GM12878 (cell line): ENCODE results near the gene MLNR. TPM values are rescaled to one million over a fixed set of nuclear protein-coding genes. Genes with fewer than 3 reads are reported as not detected.

ENCODE experiments used
- ATAC-seq: fragments of 200-7000 bp; cut with Tn5 transposase; 3 replicates; pipeline ENCODE4 v1.9.1; 2020; ENCODE audit warnings: mild to moderate bottlenecking, moderate library complexity
- BruUV-seq: library from RNA; stranded (reverse); fragments of 400-500 nt; replicated peaks from 2 replicates; lab custom pipeline; 2021; lab: Mats Ljungman, UMichigan
- CTCF ChIA-PET: fragments of 300-600 bp; sonication (Branson Sonifier 250); formaldehyde crosslinking; extraction: SDS; loops from one replicate; lab custom pipeline; 2021; ENCODE audit warnings: inconsistent platforms; lab: Yijun Ruan, JAX
- POLR2A ChIA-PET: fragments of 350-600 bp; formaldehyde crosslinking; extraction: SDS; loops from one replicate; lab custom pipeline; 2021; ENCODE audit warnings: inconsistent platforms; lab: Charles Lee
- RAD21 ChIA-PET: fragments of 300-600 bp; sonication (Branson Sonifier 250); formaldehyde crosslinking; loops from one replicate; lab custom pipeline; 2023; ENCODE audit warnings: antibody characterized with exemption; ENCODE audit not compliant: unreplicated experiment; lab: Charles Lee
- SMC1A ChIA-PET: fragments of 300-600 bp; sonication (Branson Sonifier 250); formaldehyde crosslinking; loops from one replicate; lab custom pipeline; 2023; ENCODE audit not compliant: unreplicated experiment, uncharacterized antibody; lab: Charles Lee
- DNase-seq: peaks from one replicate; pipeline ENCODE4 v3.0.0-alpha.2; 2011; ENCODE audit warnings: low read depth, low spot score
- FAIRE-seq: peaks from 3 replicates; lab custom pipeline; 2011; peaks lifted over from hg19 to GRCh38; lab: Jason Lieb, UNC
- H2AFZ ChIP-seq: 2 replicates; pipeline ENCODE4 v1.6.0; 2011; ENCODE audit warnings: low read depth, low read length, control low read depth; ENCODE audit not compliant: control insufficient read depth
- H3K27ac ChIP-seq: 2 replicates; pipeline ENCODE4 v1.5.1; 2011; ENCODE audit warnings: control low read depth; ENCODE audit not compliant: control insufficient read depth, insufficient read depth
- H3K27me3 ChIP-seq, 2 experiments: replicated peaks in 1 of 2; 2 replicates each; pipeline versions ENCODE4 v1.6.0 to v1.6.1; 2011; ENCODE audit warnings: low read length in 1 of 2; ENCODE audit not compliant: control insufficient read depth in 2 of 2, insufficient read depth in 2 of 2
- H3K36me3 ChIP-seq, 2 experiments: 2 replicates each; pipeline ENCODE4 v1.5.1; 2011; ENCODE audit warnings: low read length in 1 of 2; ENCODE audit not compliant: control insufficient read depth in 2 of 2, insufficient read depth in 2 of 2
- H3K4me1 ChIP-seq: 2 replicates; pipeline ENCODE4 v1.6.1; 2011; ENCODE audit warnings: mild to moderate bottlenecking, low read length, moderate library complexity, mixed read lengths; ENCODE audit not compliant: control insufficient read depth, insufficient read depth
- H3K4me2 ChIP-seq: 2 replicates; pipeline ENCODE4 v1.6.0; 2011; ENCODE audit warnings: control low read depth; ENCODE audit not compliant: control insufficient read depth, insufficient read depth
- H3K4me3 ChIP-seq: fragments of 200-600 bp; sonication (generic); 2 replicates; pipeline ENCODE4 v1.5.1; 2016
- H3K79me2 ChIP-seq: 2 replicates; pipeline ENCODE4 v1.6.0; 2011; ENCODE audit warnings: low read length; ENCODE audit not compliant: control insufficient read depth, insufficient read depth
- H3K9ac ChIP-seq: 2 replicates; pipeline ENCODE4 v1.8.0; 2011; ENCODE audit warnings: low read length, control low read depth, mixed read lengths; ENCODE audit not compliant: control insufficient read depth, insufficient read depth
- H3K9me3 ChIP-seq: replicated peaks from 3 replicates; pipeline ENCODE4 v1.5.1; 2011; ENCODE audit warnings: mild to moderate bottlenecking, low read length; ENCODE audit not compliant: control insufficient read depth, insufficient read depth
- H4K20me1 ChIP-seq: 2 replicates; pipeline ENCODE4 v1.6.0; 2011; ENCODE audit not compliant: control insufficient read depth, insufficient read depth
- CBX3 ChIP-seq: fragments of 200-600 bp; sonication (generic); IDR thresholded peaks from 2 replicates; pipeline ENCODE4 v1.6.1; 2016; ENCODE audit warnings: low read depth, borderline replicate concordance
- FOXM1 ChIP-seq: IDR thresholded peaks from 2 replicates; pipeline ENCODE4 v1.6.1; 2012; ENCODE audit warnings: low read depth, mild to moderate bottlenecking, inconsistent platforms, low read length, moderate library complexity
- HCFC1 ChIP-seq: fragments of 150-350 bp; IDR thresholded peaks from 2 replicates; pipeline ENCODE4 v1.6.1; 2014; ENCODE audit warnings: low read length
- WGBS: methylation state at CpG from one replicate; pipeline ENCODE4 v1.1.6; 2016; ENCODE audit warnings: low lambda C conversion rate; ENCODE audit not compliant: insufficient replicate concordance, insufficient coverage; ENCODE audit errors: missing lambda C conversion rate; 5-methylcytosine and 5-hydroxymethylcytosine counted together
- in situ Hi-C: fragments of 300-500 bp; cut with MboI; formaldehyde crosslinking; loops from 9 replicates; pipeline ENCODE4 v1.14.3; 2018; ENCODE audit warnings: mixed read lengths
- intact Hi-C: fragments of 100-400 bp; cut with micrococcal nuclease; formaldehyde crosslinking; loops from one replicate; pipeline ENCODE4 v1.14.2; 2022; ENCODE audit not compliant: unreplicated experiment
- polyA plus RNA-seq, 11 experiments: library from polyadenylated mRNA; depleted of rRNA in 4 of 11; unstranded in 6 of 11; stranded (reverse) in 5 of 11; fragments of >200 nt; fragmentation: Nextera tagmentation in 4 of 11; fragmentation: Illumina TruSeq in 1 of 11; extraction: Ambion mirVana in 4 of 11; extraction: Trizol in 1 of 11; gene quantifications; 1 replicate in 1 of 11; 2 replicates in 10 of 11; pipeline versions ENCODE4 v1.2.1 to v1.2.3, GENCODE V29; 2011 to 2016; ENCODE audit warnings: inconsistent platforms in 2 of 11, missing spikeins in 2 of 11, low read depth in 1 of 11
- total RNA-seq, 4 experiments: library from RNA; depleted of rRNA in 3 of 4; stranded (reverse); fragments of >200 nt in 3 of 4; fragmentation: Illumina TruSeq in 1 of 4; extraction: Trizol in 1 of 4; gene quantifications; 2 replicates each; pipeline versions ENCODE4 v1.2.1 to v1.2.3, GENCODE V29; 2013 to 2021
- TF ChIP-seq, protein P1 (sequence below): IDR thresholded peaks from 2 replicates; pipeline ENCODE4 v1.6.1; 2012; ENCODE audit warnings: low read depth, low read length, improper control_type of control experiment
- TF ChIP-seq, protein P2 (sequence below): IDR thresholded peaks from 2 replicates; pipeline ENCODE4 v1.6.1; 2012; ENCODE audit warnings: improper control_type of control experiment, low read depth, low read length; ENCODE audit not compliant: insufficient replicate concordance
- TF ChIP-seq, protein P3 (sequence below): fragments of 450-650 bp; IDR thresholded peaks from 2 replicates; pipeline ENCODE4 v1.6.1; 2016; ENCODE audit warnings: mild to moderate bottlenecking

The MLNR gene
- total and polyA plus RNA-seq, 10 of the 15 experiments (the other 5 are each of a cell fraction or from before 2014, with no cell fraction given): not detected

DNA sequence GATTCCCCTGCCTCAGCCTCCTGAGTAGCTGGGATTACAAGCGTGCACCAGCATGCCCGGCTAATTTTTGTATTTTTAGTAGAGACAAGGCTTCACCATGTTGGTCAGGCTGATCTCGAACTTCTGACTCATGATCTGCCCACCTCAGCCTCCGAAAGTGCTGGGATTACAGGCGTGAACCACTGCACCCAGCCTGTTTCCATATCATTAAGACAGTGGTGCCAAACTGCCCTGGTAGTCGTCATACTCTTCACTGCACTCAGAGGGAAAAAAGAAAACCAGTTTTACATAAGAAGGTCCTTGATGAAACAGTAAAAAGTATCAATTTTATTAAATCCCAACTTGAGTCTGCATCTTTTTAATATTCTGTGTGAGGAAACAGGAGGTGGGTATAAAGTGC, 42.5 kb downstream of the MLNR start:
- no peak for ATAC-seq
- Histone ChIP-seq H3K36me3 (peaks cover 0 to 16% of the 10 kb centered on the region in 2 experiments; a peak in 3 of 4 replicates), H3K4me1 (no peaks in the 10 kb centered on the region), H4K20me1 (no peaks in the 10 kb centered on the region), H3K9me3 (no peaks in the 10 kb centered on the region), H3K4me2 (no peak overlapping the region), H3K79me2 (no peaks in the 10 kb centered on the region), H3K9ac (no peak overlapping the region), H3K27ac (no peak overlapping the region), H3K4me3 (no peak overlapping the region), H2AFZ (no peak overlapping the region)
- WGBS: 63% methylated on average over 6 of the region's 6 CpGs
- ChIA-PET POLR2A (no interaction called here), CTCF (no interaction called here), SMC1A (no interaction called here)
- no peak for DNase-seq
- FAIRE-seq: no peak
- intact Hi-C loops (no loop called here), in situ Hi-C loops (no loop called here)
- no TSS peak for BruUV-seq
- TF ChIP-seq, protein P1, sequence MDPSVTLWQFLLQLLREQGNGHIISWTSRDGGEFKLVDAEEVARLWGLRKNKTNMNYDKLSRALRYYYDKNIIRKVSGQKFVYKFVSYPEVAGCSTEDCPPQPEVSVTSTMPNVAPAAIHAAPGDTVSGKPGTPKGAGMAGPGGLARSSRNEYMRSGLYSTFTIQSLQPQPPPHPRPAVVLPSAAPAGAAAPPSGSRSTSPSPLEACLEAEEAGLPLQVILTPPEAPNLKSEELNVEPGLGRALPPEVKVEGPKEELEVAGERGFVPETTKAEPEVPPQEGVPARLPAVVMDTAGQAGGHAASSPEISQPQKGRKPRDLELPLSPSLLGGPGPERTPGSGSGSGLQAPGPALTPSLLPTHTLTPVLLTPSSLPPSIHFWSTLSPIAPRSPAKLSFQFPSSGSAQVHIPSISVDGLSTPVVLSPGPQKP: no peak
- TF ChIP-seq FOXM1: no peak
- no peak for TF ChIP-seq HCFC1
- TF ChIP-seq, protein P2, sequence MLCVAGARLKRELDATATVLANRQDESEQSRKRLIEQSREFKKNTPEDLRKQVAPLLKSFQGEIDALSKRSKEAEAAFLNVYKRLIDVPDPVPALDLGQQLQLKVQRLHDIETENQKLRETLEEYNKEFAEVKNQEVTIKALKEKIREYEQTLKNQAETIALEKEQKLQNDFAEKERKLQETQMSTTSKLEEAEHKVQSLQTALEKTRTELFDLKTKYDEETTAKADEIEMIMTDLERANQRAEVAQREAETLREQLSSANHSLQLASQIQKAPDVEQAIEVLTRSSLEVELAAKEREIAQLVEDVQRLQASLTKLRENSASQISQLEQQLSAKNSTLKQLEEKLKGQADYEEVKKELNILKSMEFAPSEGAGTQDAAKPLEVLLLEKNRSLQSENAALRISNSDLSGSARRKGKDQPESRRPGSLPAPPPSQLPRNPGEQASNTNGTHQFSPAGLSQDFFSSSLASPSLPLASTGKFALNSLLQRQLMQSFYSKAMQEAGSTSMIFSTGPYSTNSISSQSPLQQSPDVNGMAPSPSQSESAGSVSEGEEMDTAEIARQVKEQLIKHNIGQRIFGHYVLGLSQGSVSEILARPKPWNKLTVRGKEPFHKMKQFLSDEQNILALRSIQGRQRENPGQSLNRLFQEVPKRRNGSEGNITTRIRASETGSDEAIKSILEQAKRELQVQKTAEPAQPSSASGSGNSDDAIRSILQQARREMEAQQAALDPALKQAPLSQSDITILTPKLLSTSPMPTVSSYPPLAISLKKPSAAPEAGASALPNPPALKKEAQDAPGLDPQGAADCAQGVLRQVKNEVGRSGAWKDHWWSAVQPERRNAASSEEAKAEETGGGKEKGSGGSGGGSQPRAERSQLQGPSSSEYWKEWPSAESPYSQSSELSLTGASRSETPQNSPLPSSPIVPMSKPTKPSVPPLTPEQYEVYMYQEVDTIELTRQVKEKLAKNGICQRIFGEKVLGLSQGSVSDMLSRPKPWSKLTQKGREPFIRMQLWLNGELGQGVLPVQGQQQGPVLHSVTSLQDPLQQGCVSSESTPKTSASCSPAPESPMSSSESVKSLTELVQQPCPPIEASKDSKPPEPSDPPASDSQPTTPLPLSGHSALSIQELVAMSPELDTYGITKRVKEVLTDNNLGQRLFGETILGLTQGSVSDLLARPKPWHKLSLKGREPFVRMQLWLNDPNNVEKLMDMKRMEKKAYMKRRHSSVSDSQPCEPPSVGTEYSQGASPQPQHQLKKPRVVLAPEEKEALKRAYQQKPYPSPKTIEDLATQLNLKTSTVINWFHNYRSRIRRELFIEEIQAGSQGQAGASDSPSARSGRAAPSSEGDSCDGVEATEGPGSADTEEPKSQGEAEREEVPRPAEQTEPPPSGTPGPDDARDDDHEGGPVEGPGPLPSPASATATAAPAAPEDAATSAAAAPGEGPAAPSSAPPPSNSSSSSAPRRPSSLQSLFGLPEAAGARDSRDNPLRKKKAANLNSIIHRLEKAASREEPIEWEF: no peak
- no peak for TF ChIP-seq CBX3
- TF ChIP-seq, protein P3, sequence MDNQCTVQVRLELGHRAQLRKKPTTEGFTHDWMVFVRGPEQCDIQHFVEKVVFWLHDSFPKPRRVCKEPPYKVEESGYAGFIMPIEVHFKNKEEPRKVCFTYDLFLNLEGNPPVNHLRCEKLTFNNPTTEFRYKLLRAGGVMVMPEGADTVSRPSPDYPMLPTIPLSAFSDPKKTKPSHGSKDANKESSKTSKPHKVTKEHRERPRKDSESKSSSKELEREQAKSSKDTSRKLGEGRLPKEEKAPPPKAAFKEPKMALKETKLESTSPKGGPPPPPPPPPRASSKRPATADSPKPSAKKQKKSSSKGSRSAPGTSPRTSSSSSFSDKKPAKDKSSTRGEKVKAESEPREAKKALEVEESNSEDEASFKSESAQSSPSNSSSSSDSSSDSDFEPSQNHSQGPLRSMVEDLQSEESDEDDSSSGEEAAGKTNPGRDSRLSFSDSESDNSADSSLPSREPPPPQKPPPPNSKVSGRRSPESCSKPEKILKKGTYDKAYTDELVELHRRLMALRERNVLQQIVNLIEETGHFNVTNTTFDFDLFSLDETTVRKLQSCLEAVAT: no peak
- TF ChIP-seq, all 136 proteins: peak for 0
- no peaks in the 10 kb centered on the region for H3K27me3 ChIP-seq
- RAD21 ChIA-PET: no interaction called here
